ENCODE data around the gene CRYBG1.
A peak's percentile ranks its signal among the peaks of the same experiment; 100 is the strongest.
"Not testable (repeated sequence)": the region's sequence is repeated elsewhere in the genome, so short reads cannot be mapped to it uniquely, and the experiment has no call there.

Gene CRYBG1

GRCh38 chr6:106560996-106561685, 200.6 kb downstream of the CRYBG1 start:
- no peak for DNase-seq

GRCh38 chr6:106561686-106562405, 201.3 kb downstream of the CRYBG1 start:
- no peak for DNase-seq

DNA sequence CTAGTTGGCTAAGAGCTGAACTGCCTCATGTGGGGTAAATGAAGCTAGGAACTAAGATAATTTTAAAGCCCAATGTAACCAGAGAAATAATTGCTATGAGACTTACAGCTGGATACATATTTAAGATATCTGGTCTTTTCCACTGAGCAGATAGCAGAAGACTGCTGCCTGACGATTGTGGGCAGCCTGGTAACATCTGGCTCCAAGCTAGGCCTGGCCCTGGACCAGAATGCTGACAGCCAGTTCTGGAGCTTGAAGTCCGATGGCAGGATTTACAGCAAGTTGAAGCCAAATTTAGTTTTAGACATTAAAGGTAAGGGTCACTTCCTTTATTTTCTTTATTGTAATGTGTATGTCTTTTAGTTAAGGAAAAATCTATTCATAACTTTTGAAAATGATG, 203.1 kb downstream of the CRYBG1 start:
- no peak for DNase-seq

DNA sequence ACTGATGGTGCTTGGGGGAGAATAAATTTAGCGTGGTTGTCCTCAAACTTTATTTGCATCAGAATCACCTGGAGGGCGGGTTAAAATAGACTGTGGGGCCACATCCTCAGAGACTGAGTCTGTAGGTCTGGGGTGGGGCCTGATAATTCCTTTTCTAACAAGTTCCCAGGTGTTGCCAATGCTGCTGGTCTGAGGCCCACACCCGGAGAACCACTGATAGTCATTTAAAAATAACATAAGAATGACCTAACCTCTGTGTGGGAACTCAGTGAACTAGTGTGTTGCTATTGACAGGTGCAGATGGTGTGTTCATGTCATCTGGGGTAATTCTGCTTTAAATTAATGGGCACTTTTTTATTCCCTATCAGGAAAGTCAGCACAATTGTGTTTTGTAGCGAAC, 204.0 kb downstream of the CRYBG1 start:
- DNase-seq: no peak

DNA sequence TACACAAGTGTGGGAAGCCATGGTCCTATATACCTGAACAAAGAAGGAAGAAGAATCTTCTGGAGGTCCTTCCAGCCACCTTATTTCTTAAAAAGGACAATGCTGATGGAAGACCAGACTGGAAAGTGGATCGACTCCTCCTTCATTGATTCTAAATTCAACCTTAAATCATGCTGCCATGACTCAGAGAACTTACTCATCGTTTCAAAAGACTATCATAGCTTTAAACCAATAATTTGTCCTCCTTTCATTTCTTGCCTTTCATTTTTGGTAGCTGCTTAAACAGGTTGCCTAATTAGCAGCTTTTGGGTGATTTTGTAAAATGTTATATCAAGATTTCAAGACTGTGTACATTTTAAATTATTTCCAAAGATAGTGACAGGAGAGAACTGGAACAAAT, 208.0 kb downstream of the CRYBG1 start:
- DNase-seq: no peak

DNA sequence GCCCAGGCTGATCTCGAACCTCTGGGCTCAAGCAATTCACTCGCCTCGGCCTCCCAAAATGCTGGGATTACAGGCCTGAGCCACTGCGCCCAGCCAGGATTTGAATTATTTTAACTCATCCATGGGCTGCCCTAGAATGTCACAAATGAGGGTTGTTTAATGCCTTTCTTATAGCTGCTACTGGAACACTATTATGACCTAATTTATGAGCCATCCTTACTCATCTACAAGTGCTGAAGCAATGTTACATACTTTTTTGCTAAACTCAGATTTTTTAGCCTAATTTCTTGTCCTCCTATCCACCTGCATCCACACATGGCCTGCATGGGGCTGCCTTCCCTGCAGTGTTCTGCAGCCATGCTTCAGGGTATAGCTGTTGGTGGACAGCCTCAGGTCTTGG, 208.9 kb downstream of the CRYBG1 start:
- no peak for DNase-seq

DNA sequence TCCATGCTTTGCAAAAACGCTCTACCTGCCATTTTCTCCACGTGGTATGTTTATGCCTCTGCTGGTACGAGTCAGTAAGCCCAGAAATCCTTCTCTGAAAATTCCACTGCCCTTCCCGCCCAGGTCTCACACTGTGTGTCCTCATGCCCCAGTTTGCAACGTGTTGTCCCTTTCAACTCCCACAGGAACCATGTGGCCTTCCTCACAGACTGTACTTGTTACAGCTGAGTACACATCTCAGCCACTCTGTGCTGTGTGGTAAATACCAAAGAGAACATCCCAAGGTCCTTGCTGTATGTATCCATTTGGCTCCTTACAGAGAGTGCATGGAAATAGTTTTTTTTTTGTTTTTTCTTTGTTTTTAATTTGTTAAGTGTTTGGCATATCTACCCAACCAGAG, 211.9 kb downstream of the CRYBG1 start:
- DNase-seq: no peak

GRCh38 chr6:106572875-106573585, 212.5 kb downstream of the CRYBG1 start:
- DNase-seq: no peak

DNA sequence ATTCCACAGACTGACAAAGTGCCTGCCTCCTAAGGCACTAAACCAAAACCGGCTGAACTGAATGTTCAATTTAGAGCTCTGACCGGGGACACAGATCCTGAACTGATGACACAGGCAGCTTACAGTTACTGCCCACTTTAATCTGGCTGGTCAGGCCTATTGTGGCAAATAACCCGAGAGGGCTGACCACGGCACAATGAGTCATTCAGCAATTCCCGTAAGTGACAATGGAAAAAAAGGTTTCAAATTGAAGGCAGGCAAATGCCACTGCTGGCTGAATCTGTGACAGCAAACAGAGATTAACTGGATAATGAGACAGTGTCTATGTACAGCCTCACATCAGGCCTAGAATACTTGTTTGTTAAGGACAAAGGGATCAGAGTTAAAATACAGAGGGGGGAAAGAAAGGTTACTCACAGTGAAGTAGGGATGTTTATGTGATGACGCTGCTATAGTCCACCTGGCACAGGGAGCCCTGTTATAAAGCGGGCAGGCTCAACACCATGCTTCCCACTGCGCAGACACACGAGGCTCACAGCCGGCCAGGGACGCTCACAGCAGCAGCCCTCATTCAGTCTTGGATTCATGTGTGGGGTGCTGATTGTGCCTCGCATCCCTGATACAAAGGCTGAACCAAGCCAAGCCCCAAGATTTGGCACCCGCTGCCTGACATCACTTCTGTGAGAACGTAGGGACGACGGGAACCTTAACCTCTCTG, 214.4 kb downstream of the CRYBG1 start:
- DNase-seq: no peak

GRCh38 chr6:106579281-106579680, 218.8 kb downstream of the CRYBG1 start:
- no peak for DNase-seq

DNA sequence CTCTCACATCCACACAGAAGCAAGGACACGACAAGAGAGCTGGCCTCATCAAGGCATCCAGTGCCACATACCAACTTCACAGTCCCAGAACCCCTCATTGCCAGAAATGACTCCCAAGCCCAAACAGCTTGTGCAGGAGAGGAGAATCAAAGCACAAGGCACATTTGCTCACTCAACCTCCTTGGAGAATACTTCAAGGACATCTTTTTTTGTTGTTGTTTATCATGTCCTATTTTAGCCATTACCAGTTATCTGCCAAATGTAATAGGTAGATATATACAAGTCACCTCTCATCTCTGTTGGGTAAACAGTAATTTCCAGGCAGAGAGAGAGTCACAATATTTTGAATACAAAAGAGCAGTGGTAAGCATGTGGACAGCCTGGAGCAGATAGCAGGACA, 221.0 kb downstream of the CRYBG1 start:
- DNase-seq: no peak

DNA sequence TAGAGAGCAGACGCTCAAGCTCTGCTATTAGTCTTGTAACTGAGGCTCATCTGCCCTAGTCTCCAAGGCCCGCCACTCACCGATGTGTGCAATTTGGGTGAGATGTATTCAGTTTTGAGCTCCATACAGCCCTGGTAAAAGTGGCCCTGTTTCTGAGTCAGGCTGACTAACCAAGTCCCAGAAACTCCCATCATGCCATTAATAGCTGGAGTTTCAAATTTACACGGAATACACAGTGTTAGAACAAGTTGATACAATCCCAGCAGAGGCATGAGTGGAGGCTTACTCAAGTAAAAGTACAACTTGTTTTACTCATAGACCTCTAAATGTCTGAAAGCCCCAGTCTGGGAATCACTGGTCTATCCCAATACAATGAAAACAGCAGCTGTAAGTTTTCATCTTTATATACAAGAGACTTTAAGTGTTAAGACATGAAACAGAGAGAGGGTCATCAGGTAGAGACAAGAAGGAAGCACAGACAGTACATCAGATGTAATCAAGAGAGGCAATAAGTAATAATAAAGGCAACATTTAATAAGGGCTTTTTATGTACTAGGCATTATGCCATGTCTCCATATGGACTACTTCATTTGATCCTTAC, 226.4 kb downstream of the CRYBG1 start:
- DNase-seq: no peak

- DNase-seq: not testable (repeated sequence)
Measured at GRCh38 chr6:106588937-106589336, 228.4 kb downstream of the CRYBG1 start.

GRCh38 chr6:106591111-106591825, 230.8 kb downstream of the CRYBG1 start:
- DNase-seq: no peak

DNA sequence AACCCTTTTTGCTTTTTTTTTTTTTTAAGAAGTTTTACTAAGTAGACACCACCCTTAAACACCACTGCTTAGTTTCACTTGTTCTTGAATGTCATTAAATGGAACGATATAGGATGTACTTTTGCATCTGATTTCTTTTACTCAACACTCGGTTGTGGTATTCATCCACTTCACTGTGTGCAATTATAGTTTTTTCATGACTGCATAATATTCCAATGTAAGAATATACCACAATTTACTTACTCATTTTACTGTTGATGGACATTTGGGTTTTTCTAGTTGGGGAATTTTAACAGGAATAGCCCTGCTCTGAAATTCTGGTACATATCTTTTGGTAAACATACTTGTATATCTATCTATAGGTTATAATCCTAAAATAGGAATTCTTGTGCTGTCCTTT, 238.9 kb downstream of the CRYBG1 start:
- DNase-seq: no peak

GRCh38 chr6:106600329-106600728, 239.8 kb downstream of the CRYBG1 start:
- DNase-seq: no peak

- DNase-seq: peak; percentile 43
Measured at GRCh38 chr6:106608080-106608668, 247.7 kb downstream of the CRYBG1 start.

DNA sequence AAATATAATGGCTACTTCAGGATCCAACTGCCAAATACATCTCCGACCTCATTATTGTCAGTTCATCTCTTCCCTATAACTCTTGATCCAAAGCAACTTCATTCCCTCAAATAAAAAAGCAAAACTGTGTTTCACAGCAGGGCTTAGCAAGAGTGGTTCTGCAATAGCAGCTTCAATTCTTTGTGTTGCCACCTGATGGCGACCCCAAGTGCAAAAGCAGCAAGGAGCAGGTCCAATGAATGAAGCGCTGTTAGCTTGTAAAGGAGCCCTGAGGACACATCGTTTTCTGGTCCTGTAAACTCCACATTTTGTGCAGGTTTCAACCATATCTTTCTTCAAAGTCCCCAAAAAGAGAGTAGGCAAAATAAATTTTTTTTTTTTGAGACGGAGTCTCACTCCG, 249.2 kb downstream of the CRYBG1 start:
- DNase-seq: no peak

GRCh38 chr6:106611030-106611429, 250.5 kb downstream of the CRYBG1 start:
- DNase-seq: no peak

DNA sequence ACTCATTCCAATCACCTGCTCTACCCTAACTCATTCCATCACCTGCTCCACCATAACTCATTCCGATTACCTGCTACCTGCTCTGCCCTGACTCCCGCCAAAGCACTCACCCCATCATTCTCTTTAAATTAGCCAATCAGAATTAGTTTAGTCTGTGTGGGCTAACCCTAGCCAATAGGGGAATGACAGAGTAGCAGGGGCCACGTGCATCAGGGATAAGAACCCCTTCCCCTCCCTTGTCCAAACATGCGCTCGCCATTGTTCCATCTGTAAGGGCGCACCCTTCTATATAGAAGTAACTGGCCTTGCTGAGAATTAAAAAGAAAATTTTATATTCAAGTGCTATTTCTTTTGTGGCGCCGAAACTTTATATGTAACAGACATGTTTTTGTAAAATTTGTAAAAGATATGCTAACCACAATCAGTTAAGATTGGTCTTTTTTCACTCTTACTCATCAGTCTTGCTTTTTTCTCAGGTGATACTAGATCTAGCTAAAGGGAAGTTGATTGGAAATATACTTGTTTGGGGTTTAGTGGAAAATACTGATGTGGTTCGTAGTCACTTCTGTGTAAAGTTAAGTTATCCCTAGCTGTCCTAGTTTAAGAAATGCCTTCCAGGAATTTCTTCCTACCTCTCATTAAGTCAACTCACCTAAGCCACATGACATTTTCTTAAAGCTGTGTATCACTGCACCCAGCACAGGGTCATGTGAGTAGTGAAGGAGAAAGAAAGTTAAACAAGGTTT, 252.3 kb downstream of the CRYBG1 start:
- DNase-seq: no peak

- no peak for DNase-seq
Measured at GRCh38 chr6:106613590-106613989, 253.1 kb downstream of the CRYBG1 start.

All from NCI-H1694 treated with DMSO at 0.1 percent for 48 hours (cell line).